Breast epithelium (tissue), 3 donors: ENCODE measurements around the gene AQP11.

Experiments used
- CTCF ChIP-seq, 3 donors: fragments of 450-650 bp; IDR thresholded peaks; one replicate each; pipeline ENCODE4 v1.5.1; 2016 to 2017; ENCODE audit warnings: antibody characterized with exemption in 3 of 3, mild to moderate bottlenecking in 3 of 3, moderate library complexity in 3 of 3
- POLR2A ChIP-seq: fragments of 450-650 bp; IDR thresholded peaks from one replicate; pipeline ENCODE4 v1.6.1; 2016; ENCODE audit warnings: antibody characterized with exemption, mild to moderate bottlenecking, moderate library complexity
- POLR2AphosphoS5 ChIP-seq, 3 donors: sonication (generic); formaldehyde crosslinking; IDR thresholded peaks; one replicate each; pipeline ENCODE4 v1.6.1; 2017; ENCODE audit warnings: antibody characterized with exemption in 3 of 3

- TF ChIP-seq POLR2A (no peak), CTCF (IDR thresholded peaks at IDR 0.05) (no peak), POLR2AphosphoS5 (IDR thresholded peaks at IDR 0.05) (no peak)
Measured at GRCh38 chr11:77593883-77594282, 4.1 kb downstream of the AQP11 start.
